MCF 10A (cell line): Measurements from ENCODE around the gene COL20A1. TPM values are rescaled to one million over a fixed set of nuclear protein-coding genes. Genes with fewer than 3 reads are reported as not detected.

ENCODE experiments used
- Bru-seq: library from RNA; stranded (reverse); fragments of 400-500 nt; gene quantifications from one replicate; lab custom pipeline; 2021; lab: Mats Ljungman, UMichigan
- BruChase-seq, 2 experiments: library from RNA; stranded (reverse); fragments of 400-500 nt; gene quantifications; one replicate each; lab custom pipeline; 2021; lab: Mats Ljungman, UMichigan
- BruUV-seq: library from RNA; stranded (reverse); fragments of 400-500 nt; replicated peaks from 2 replicates; lab custom pipeline; 2021; lab: Mats Ljungman, UMichigan
- CTCF ChIA-PET: fragments of 300-600 bp; sonication (Branson Sonifier 250); formaldehyde crosslinking; extraction: SDS; loops from one replicate; lab custom pipeline; 2021; ENCODE audit warnings: antibody characterized with exemption, inconsistent platforms; lab: Yijun Ruan, JAX
- POLR2A ChIA-PET: fragments of 300-600, 350-650 bp; sonication (Branson Sonifier 250); formaldehyde crosslinking; extraction: SDS; loops from one replicate; lab custom pipeline; 2020; ENCODE audit warnings: antibody characterized with exemption, inconsistent platforms; lab: Yijun Ruan, JAX
- DNase-seq: peaks from one replicate; pipeline ENCODE4 v3.0.0-alpha.2; 2018; ENCODE audit not compliant: unreplicated experiment
- H3K27ac Mint-ChIP-seq: one replicate; pipeline ENCODE4 v1.8.0; 2022; ENCODE audit warnings: mild to moderate bottlenecking, low read depth, mixed read lengths; ENCODE audit not compliant: unreplicated experiment
- H3K27me3 Mint-ChIP-seq: one replicate; pipeline ENCODE4 v1.8.0; 2022; ENCODE audit warnings: mixed read lengths; ENCODE audit not compliant: insufficient read depth, unreplicated experiment
- H3K36me3 Mint-ChIP-seq: one replicate; pipeline ENCODE4 v1.8.0; 2022; ENCODE audit warnings: mild to moderate bottlenecking, moderate library complexity, mixed read lengths; ENCODE audit not compliant: insufficient read depth, unreplicated experiment
- H3K4me1 Mint-ChIP-seq: one replicate; pipeline ENCODE4 v1.8.0; 2022; ENCODE audit warnings: mixed read lengths; ENCODE audit not compliant: insufficient read depth, unreplicated experiment
- H3K4me3 Mint-ChIP-seq: one replicate; pipeline ENCODE4 v1.8.0; 2022; ENCODE audit warnings: mild to moderate bottlenecking, moderate library complexity, mixed read lengths; ENCODE audit not compliant: unreplicated experiment
- H3K9me3 Mint-ChIP-seq: one replicate; pipeline ENCODE4 v1.8.0; 2022; ENCODE audit warnings: mixed read lengths; ENCODE audit not compliant: unreplicated experiment
- CTCF ChIP-seq: fragments of 200-600 bp; IDR thresholded peaks from one replicate; pipeline ENCODE4 v1.8.0; 2022; ENCODE audit warnings: antibody characterized with exemption, mild to moderate bottlenecking; ENCODE audit not compliant: unreplicated experiment
- intact Hi-C: fragments of 100-400 bp; cut with micrococcal nuclease; formaldehyde crosslinking; loops from 2 replicates; pipeline ENCODE4 v1.14.1; 2022
- long read RNA-seq: library from polyadenylated mRNA; stranded (forward); transcript quantifications from one replicate; pipeline ENCODE4 v2.0.0, GENCODE V29; 2022
- total RNA-seq: library from RNA; stranded (reverse); gene quantifications from 2 replicates; pipeline ENCODE4 v1.2.3, GENCODE V29; 2022

COL20A1 gene
- total RNA-seq, result 0.07 and 0.14 TPM in 2 replicates
- percentile 15 among the genes with signal in this experiment for Bru-seq, nascent RNA
- BruChase-seq, experiment 1, labeled RNA remaining after a 6-hour chase, result percentile 58 among the genes with signal in this experiment
- BruChase-seq, experiment 2, labeled RNA remaining after a 2-hour chase, result percentile 28 among the genes with signal in this experiment
- long read RNA-seq, result 0 reads

DNA sequence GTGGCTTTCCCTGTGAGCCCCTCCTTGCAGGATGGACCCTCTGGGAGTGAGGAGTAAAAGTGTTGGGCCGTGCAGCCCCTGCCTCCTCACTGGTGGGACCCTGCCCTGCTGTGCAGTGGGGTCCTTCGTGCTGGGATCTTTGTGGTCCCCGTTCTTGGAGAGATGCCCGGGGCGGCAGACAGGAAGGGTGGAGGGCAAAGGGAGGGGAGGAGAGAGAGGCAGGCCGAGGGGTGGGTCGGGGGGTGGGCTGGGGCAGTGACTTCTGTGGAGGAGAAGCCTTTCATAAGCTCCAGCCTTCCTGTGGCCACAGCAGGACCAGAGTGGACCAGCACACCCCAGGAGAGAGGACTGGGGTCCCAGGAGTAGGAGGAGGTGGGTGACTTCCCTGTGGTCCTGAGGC is at the start of gene COL20A1:
TSS of gene COL20A1 (plus strand) at position 283 of the 400 bp plus-strand sequence. CDS start 1,922 bp downstream, outside the sequence.
- Mint-ChIP-seq H3K27me3 (peaks cover 16% of the 10 kb centered on the region), H3K9me3 (no peaks in the 10 kb centered on the region), H3K36me3 (peaks cover 27% of the 10 kb centered on the region), H3K27ac (no peak within 1 kb of the TSS), H3K4me1 (no peaks in the 10 kb centered on the region), H3K4me3 (no peak within 1 kb of the TSS)
- no TSS peak for BruUV-seq
- POLR2A ChIA-PET, result no interaction called here
- DNase-seq, result no peak
- CTCF ChIA-PET, result interaction anchor here (0.6 kb wide), 1 partner anchor 39 kb away, joined by 3 read pairs; no protein-coding TSS in a partner anchor
- no peak for TF ChIP-seq CTCF
- intact Hi-C loops, result no loop called here

DNA sequence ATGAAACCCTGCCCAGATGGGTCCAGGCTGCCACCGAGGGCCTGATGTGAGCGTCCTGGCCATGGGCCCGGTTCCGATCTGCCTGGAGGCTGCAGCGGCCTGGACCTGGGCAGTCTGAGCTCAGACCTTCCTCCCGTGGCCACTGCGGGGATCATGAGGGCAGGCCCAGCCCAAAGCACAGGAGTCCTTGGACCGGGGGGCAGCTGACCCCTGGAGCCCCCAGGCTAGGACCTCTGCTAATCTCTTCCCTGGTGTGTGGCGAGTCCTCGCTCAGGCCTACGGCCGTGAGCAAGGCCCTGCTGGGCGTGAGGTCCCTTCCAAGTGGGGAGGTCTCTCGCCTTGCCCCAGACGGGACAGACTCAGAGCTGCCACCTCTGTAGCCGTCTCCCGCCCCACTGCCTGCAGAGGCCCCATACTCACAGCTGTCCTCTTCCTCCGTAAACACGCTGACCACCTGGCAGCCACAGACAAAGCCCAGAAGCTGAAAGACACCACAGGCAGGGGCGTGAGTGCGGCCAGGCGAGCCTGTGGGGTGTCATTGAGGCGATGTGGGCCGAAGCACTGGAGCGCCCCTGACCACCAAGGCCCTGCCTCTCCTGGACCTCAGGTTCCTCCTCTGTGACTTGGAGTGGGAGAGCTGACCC is 49.3 kb upstream of the COL20A1 start:
- no peak for DNase-seq
- no peak overlapping the region for H3K27ac Mint-ChIP-seq
- no peaks in the 10 kb centered on the region for H3K9me3 Mint-ChIP-seq
- no peaks in the 10 kb centered on the region for H3K4me1 Mint-ChIP-seq
- peaks cover 25% of the 10 kb centered on the region for H3K27me3 Mint-ChIP-seq
- no peaks in the 10 kb centered on the region for H3K36me3 Mint-ChIP-seq
- no TSS peak for BruUV-seq
- no peak for TF ChIP-seq CTCF
- POLR2A ChIA-PET, result no interaction called here
- H3K4me3 Mint-ChIP-seq, result no peak overlapping the region
- intact Hi-C loops, result no loop called here
- CTCF ChIA-PET, result interaction anchor here (1.2 to 1.8 kb wide), 2 partner anchors 10 to 20 kb away, joined by 6 to 10 read pairs; no protein-coding TSS in a partner anchor

DNA sequence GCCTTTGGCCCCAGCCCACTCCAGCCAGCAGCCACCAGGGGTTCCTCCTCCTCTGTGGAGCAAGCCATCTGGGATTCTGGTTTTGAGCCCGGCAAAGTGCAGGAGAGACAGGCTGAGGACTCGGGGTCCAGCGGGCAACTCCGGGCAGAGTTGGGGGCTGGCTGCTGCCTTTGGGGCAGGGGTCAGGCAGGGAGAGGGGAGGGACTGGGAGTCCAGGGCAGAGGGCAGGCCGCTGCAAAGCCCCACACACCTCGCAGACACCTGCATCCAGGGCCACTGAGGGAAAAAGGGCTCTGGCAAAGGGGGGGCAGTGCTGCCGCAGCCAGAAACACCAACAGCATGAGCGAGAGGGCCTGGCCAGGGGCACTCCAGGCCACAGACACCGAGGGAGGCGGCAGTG is 48.5 kb upstream of the COL20A1 start:
- no peak for DNase-seq
- Mint-ChIP-seq H3K27me3 (peaks cover 25% of the 10 kb centered on the region), H3K9me3 (no peaks in the 10 kb centered on the region), H3K27ac (no peak overlapping the region), H3K4me1 (no peaks in the 10 kb centered on the region), H3K36me3 (no peaks in the 10 kb centered on the region), H3K4me3 (no peak overlapping the region)
- CTCF ChIA-PET, result interaction anchor here (1.2 to 1.8 kb wide), 2 partner anchors 10 to 21 kb away, joined by 6 to 10 read pairs; no protein-coding TSS in a partner anchor
- intact Hi-C loops, result no loop called here
- no TSS peak for BruUV-seq
- TF ChIP-seq CTCF, result no peak
- POLR2A ChIA-PET, result no interaction called here

GRCh38 chr20:63246490-63247288 is 46.3 kb upstream of the COL20A1 start:
- TF ChIP-seq CTCF, result no peak
- Mint-ChIP-seq H3K27ac (no peak overlapping the region), H3K4me1 (peaks cover 6% of the 10 kb centered on the region), H3K4me3 (no peak overlapping the region), H3K36me3 (no peaks in the 10 kb centered on the region), H3K27me3 (peaks cover 25% of the 10 kb centered on the region), H3K9me3 (no peaks in the 10 kb centered on the region)
- BruUV-seq, result no TSS peak
- no peak for DNase-seq
- intact Hi-C loops, result no loop called here
- ChIA-PET CTCF (interaction anchor here (0.6 to 5.3 kb wide), 7 partner anchors 12 to 64 kb away, joined by 3 to 46 read pairs (median 3); no protein-coding TSS in a partner anchor), POLR2A (no interaction called here)
